B cell (primary cell): ENCODE measurements around the gene ZNF425.

Experiments used
- EZH2 ChIP-seq: IDR thresholded peaks from 2 replicates; pipeline ENCODE4 v1.6.1; 2012; ENCODE audit warnings: borderline replicate concordance, low read depth, mild to moderate bottlenecking, moderate library complexity, low read length; ENCODE audit not compliant: insufficient read depth, poor library complexity, severe bottlenecking
- TF ChIP-seq, protein P1 (sequence below): fragments of 200-600 bp; IDR thresholded peaks from one replicate; pipeline ENCODE4 v1.8.0; 2022; ENCODE audit warnings: antibody characterized with exemption, mild to moderate bottlenecking

DNA sequence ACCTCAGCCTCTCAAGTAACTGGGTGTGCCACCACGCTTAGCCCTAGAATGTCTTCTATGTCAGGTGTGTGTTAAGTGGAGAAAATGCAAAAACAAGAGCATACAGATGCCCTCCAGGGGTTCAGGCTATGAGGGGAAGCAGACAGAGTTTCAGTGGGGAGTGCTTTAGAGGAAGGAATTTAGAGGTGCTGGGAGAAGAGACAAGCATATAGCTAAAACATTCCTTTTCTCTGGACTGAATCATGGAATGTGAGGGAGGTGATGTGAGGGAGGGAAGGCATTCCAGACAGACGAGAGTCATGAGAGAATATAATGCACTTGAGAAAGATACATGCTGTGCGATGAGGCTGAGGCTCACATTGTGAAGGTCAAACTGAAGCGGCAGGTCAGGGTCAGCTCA lies 29.0 kb downstream of the ZNF425 start:
- TF ChIP-seq, protein P1, sequence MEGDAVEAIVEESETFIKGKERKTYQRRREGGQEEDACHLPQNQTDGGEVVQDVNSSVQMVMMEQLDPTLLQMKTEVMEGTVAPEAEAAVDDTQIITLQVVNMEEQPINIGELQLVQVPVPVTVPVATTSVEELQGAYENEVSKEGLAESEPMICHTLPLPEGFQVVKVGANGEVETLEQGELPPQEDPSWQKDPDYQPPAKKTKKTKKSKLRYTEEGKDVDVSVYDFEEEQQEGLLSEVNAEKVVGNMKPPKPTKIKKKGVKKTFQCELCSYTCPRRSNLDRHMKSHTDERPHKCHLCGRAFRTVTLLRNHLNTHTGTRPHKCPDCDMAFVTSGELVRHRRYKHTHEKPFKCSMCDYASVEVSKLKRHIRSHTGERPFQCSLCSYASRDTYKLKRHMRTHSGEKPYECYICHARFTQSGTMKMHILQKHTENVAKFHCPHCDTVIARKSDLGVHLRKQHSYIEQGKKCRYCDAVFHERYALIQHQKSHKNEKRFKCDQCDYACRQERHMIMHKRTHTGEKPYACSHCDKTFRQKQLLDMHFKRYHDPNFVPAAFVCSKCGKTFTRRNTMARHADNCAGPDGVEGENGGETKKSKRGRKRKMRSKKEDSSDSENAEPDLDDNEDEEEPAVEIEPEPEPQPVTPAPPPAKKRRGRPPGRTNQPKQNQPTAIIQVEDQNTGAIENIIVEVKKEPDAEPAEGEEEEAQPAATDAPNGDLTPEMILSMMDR = no peak
- no peak for TF ChIP-seq EZH2
